GM12892 (cell line): Measurements from ENCODE around the gene VPS18.

Experiments
- POLR2A ChIP-seq: IDR thresholded peaks from 2 replicates; pipeline ENCODE4 v1.6.1; 2011; ENCODE audit warnings: low read depth, low read length, control low read depth
- POLR2AphosphoS5 ChIP-seq: IDR thresholded peaks from 2 replicates; pipeline ENCODE4 v1.6.1; 2011; ENCODE audit warnings: low read depth, low read length, control low read depth
- TAF1 ChIP-seq: IDR thresholded peaks from 2 replicates; pipeline ENCODE4 v1.6.1; 2011; ENCODE audit warnings: low read depth, mild to moderate bottlenecking, control low read depth, low read length, borderline replicate concordance

DNA sequence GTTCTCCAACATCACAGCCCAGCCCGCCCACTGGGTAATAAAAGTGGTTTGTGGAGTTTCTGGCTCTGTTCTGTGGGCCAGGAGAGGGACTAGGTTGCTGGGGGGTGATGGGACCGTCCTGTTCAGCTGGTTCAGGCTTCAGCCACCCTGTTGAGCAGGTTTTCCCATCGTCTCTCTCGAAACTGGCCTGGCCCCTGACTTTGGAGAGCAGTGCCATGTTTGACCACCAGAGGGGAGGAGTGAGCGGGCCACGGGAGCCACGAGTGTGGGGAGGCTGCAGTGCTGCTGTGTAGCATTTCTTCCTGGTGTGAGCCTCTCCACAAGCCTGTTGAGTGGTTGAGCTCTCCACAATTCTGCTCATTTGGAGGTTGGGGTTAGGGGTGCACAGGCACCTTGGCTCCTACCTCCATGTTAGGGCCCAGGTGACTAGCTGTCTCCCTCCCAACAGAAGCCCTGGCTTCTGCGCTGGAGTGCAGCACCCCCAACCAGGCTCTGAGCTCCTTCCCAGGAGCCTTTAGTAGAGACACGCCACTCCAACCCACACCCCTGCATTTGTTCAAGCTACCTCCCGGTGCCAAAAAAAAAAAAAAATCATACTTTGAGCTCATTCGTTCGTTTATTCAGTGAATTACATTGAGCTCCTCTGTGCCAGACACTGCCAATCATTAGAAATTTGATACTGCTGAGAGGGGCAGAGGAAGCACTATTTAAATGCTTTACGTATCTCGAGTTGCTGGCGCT lies 36.5 kb upstream of the VPS18 start:
- TF ChIP-seq POLR2AphosphoS5 (no peak), TAF1 (no peak), POLR2A (no peak)
